GM12892 (cell line): ENCODE results near the gene ISY1.

Source experiments
- DNase-seq: peaks from one replicate; pipeline ENCODE4 v3.0.0; 2011; ENCODE audit not compliant: insufficient read length
- FAIRE-seq: peaks from 2 replicates; lab custom pipeline; 2011; peaks lifted over from hg19 to GRCh38; lab: Jason Lieb, UNC
- POLR2A ChIP-seq: IDR thresholded peaks from 2 replicates; pipeline ENCODE4 v1.6.1; 2011; ENCODE audit warnings: low read depth, low read length, control low read depth
- POLR2AphosphoS5 ChIP-seq: IDR thresholded peaks from 2 replicates; pipeline ENCODE4 v1.6.1; 2011; ENCODE audit warnings: low read depth, low read length, control low read depth
- TAF1 ChIP-seq: IDR thresholded peaks from 2 replicates; pipeline ENCODE4 v1.6.1; 2011; ENCODE audit warnings: low read depth, mild to moderate bottlenecking, control low read depth, low read length, borderline replicate concordance

ISY1 gene

GRCh38 chr3:129087138-129087702 lies 73.6 kb downstream of the ISY1 start:
- no peak for DNase-seq
- FAIRE-seq, result no peak
- TF ChIP-seq TAF1, result no peak

GRCh38 chr3:129085818-129086217 lies 75.0 kb downstream of the ISY1 start:
- no peak for TF ChIP-seq POLR2AphosphoS5
- TF ChIP-seq TAF1, result no peak
- no peak for TF ChIP-seq POLR2A
- FAIRE-seq, result no peak
- no peak for DNase-seq

- no peak for TF ChIP-seq TAF1
- no peak for TF ChIP-seq POLR2AphosphoS5
- TF ChIP-seq POLR2A, result no peak
- DNase-seq (no peak), FAIRE-seq (no peak)
These were observed 75.6 kb downstream of the ISY1 start for GRCh38 chr3:129085165-129085715.

- no peak for FAIRE-seq
- no peak for TF ChIP-seq TAF1
- TF ChIP-seq POLR2AphosphoS5, result no peak
- TF ChIP-seq POLR2A, result no peak
- DNase-seq, result no peak
These were observed 76.4 kb downstream of the ISY1 start for GRCh38 chr3:129084501-129084900.

- FAIRE-seq (no peak), DNase-seq (no peak)
- TF ChIP-seq TAF1 (no peak), POLR2A (no peak), POLR2AphosphoS5 (no peak)
These were observed 78.8 kb downstream of the ISY1 start for GRCh38 chr3:129082026-129082425.

- FAIRE-seq, result no peak
- TF ChIP-seq POLR2AphosphoS5 (no peak), POLR2A (no peak), TAF1 (no peak)
- DNase-seq, result no peak
These were observed 79.4 kb downstream of the ISY1 start for GRCh38 chr3:129081503-129081902.

- DNase-seq (no peak), FAIRE-seq (no peak)
- TF ChIP-seq POLR2AphosphoS5 (no peak), TAF1 (no peak), POLR2A (no peak)
These were observed 82.4 kb downstream of the ISY1 start for GRCh38 chr3:129078510-129078909.
